PFSK-1 (cell line): ENCODE measurements around the gene PIM3.

Experiments
- FOXP2 ChIP-seq: optimal IDR thresholded peaks from 2 replicates; pipeline ENCODE3; 2011; ENCODE audit warnings: borderline replicate concordance, control low read depth, inconsistent platforms; ENCODE audit not compliant: insufficient read depth; ENCODE audit errors: extremely low read length, extremely low read depth
- POLR2AphosphoS5 ChIP-seq: IDR thresholded peaks from 2 replicates; pipeline ENCODE4 v1.6.1; 2012; ENCODE audit warnings: low read depth, mild to moderate bottlenecking, control low read depth, low read length, moderate library complexity
- SIN3A ChIP-seq: IDR thresholded peaks from 2 replicates; pipeline ENCODE4 v1.6.1; 2012; ENCODE audit warnings: mild to moderate bottlenecking, low read length, moderate library complexity, borderline replicate concordance; ENCODE audit not compliant: insufficient read depth
- TAF1 ChIP-seq: IDR thresholded peaks from 2 replicates; pipeline ENCODE4 v1.6.1; 2012; ENCODE audit warnings: low read length, control low read depth, borderline replicate concordance; ENCODE audit not compliant: insufficient read depth
- TF ChIP-seq, protein P1 (sequence below), 2 experiments: IDR thresholded peaks; 2 replicates each; pipeline versions ENCODE4 v1.6.1 to v1.8.0; 2011 to 2012; ENCODE audit warnings: low read depth in 2 of 2, low read length in 2 of 2, control low read depth in 1 of 2, inconsistent platforms in 1 of 2, mild to moderate bottlenecking in 1 of 2, moderate library complexity in 1 of 2; ENCODE audit not compliant: insufficient read depth in 1 of 2

Gene PIM3

GRCh38 chr22:49925525-49926128 is 34.9 kb upstream of the PIM3 start:
- TF ChIP-seq, protein P1, sequence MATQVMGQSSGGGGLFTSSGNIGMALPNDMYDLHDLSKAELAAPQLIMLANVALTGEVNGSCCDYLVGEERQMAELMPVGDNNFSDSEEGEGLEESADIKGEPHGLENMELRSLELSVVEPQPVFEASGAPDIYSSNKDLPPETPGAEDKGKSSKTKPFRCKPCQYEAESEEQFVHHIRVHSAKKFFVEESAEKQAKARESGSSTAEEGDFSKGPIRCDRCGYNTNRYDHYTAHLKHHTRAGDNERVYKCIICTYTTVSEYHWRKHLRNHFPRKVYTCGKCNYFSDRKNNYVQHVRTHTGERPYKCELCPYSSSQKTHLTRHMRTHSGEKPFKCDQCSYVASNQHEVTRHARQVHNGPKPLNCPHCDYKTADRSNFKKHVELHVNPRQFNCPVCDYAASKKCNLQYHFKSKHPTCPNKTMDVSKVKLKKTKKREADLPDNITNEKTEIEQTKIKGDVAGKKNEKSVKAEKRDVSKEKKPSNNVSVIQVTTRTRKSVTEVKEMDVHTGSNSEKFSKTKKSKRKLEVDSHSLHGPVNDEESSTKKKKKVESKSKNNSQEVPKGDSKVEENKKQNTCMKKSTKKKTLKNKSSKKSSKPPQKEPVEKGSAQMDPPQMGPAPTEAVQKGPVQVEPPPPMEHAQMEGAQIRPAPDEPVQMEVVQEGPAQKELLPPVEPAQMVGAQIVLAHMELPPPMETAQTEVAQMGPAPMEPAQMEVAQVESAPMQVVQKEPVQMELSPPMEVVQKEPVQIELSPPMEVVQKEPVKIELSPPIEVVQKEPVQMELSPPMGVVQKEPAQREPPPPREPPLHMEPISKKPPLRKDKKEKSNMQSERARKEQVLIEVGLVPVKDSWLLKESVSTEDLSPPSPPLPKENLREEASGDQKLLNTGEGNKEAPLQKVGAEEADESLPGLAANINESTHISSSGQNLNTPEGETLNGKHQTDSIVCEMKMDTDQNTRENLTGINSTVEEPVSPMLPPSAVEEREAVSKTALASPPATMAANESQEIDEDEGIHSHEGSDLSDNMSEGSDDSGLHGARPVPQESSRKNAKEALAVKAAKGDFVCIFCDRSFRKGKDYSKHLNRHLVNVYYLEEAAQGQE (IDR thresholded peaks at IDR 0.05; ENCODE audit: insufficient read depth in 1 of 2, low read depth in 2 of 2, low read length in 2 of 2): no peak
- TF ChIP-seq SIN3A: no peak
- TF ChIP-seq FOXP2: no peak
- no peak for TF ChIP-seq TAF1

GRCh38 chr22:49926916-49927315 is 33.7 kb upstream of the PIM3 start:
- TF ChIP-seq SIN3A (no peak), TAF1 (no peak), FOXP2 (no peak), POLR2AphosphoS5 (no peak)
- TF ChIP-seq, protein P1 (IDR thresholded peaks at IDR 0.05; ENCODE audit: insufficient read depth in 1 of 2, low read depth in 2 of 2, low read length in 2 of 2): no peak

DNA sequence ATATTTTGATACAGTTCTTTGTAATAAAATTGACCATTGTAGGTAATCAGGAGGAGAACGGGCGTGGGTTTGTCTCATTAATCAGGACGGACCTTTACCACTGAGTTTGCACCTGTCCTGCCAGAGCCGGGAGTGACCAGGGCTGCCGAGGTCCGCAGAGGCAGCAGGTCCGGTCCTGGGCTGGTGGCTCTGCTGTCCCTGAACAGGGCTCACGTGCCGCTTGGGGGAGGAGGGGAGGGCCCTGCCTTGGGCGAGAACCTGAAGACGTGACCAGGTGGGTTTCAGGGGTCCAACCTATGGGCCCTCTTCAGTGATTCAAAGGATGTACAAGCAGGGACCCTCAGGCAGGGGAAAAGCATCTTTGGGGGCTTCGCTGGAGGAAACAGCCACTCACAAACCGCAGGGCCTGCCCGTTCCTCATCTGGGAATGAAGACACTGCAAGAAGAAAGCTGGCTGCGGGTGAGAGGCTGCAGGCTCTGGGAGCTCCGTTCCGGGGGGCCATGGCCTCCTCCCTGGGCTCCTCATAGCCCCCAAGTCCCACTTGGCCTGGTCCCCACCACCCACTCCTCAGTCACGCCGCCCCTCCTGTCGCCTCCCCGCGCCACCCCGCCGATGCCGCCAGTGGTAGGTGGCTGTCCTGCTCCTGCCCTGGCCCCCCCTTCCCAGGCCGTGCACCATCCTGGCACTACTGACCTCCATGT is 32.9 kb upstream of the PIM3 start:
- TF ChIP-seq FOXP2 (no peak), TAF1 (no peak), SIN3A (no peak), POLR2AphosphoS5 (no peak)
- TF ChIP-seq, protein P1 (IDR thresholded peaks at IDR 0.05; ENCODE audit: insufficient read depth in 1 of 2, low read depth in 2 of 2, low read length in 2 of 2): no peak

- TF ChIP-seq, protein P1 (IDR thresholded peaks at IDR 0.05; ENCODE audit: insufficient read depth in 1 of 2, low read depth in 2 of 2, low read length in 2 of 2): no peak
- TF ChIP-seq TAF1: no peak
Observed at GRCh38 chr22:49928185-49928495, 32.4 kb upstream of the PIM3 start.
